GM20000 (cell line): ENCODE data around the gene LRMDA.

Experiments used
- DNase-seq: peaks from one replicate; pipeline ENCODE4 v3.0.0; 2012; ENCODE audit warnings: low spot score
- TF ChIP-seq, protein P1 (sequence below): IDR thresholded peaks from 2 replicates; pipeline ENCODE4 v1.5.1; 2012; ENCODE audit warnings: mild to moderate bottlenecking, control low read depth; ENCODE audit errors: extremely low read depth, missing control alignments

The LRMDA gene

DNA sequence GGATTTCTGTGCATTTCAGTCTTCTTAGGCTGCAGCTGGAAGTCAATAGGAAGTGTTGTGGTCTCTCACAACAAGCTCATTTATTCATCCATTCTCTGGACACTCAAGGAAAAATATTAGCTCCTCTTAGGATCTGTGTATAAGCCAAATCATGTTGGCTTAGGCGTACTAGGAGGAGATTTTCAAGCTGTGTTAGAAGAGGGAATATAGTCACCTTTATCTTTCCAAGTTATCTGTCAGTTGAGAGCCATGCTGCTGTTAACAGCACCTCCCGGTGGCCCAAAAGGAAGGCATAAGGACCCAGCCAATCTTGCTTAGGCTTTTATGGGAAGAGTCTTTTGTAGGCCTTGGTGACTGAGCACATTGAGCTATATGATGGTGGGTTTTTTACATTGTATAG lies 220.0 kb downstream of the LRMDA start:
- no peak for DNase-seq
- TF ChIP-seq, protein P1, sequence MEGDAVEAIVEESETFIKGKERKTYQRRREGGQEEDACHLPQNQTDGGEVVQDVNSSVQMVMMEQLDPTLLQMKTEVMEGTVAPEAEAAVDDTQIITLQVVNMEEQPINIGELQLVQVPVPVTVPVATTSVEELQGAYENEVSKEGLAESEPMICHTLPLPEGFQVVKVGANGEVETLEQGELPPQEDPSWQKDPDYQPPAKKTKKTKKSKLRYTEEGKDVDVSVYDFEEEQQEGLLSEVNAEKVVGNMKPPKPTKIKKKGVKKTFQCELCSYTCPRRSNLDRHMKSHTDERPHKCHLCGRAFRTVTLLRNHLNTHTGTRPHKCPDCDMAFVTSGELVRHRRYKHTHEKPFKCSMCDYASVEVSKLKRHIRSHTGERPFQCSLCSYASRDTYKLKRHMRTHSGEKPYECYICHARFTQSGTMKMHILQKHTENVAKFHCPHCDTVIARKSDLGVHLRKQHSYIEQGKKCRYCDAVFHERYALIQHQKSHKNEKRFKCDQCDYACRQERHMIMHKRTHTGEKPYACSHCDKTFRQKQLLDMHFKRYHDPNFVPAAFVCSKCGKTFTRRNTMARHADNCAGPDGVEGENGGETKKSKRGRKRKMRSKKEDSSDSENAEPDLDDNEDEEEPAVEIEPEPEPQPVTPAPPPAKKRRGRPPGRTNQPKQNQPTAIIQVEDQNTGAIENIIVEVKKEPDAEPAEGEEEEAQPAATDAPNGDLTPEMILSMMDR: peak; percentile 12

DNA sequence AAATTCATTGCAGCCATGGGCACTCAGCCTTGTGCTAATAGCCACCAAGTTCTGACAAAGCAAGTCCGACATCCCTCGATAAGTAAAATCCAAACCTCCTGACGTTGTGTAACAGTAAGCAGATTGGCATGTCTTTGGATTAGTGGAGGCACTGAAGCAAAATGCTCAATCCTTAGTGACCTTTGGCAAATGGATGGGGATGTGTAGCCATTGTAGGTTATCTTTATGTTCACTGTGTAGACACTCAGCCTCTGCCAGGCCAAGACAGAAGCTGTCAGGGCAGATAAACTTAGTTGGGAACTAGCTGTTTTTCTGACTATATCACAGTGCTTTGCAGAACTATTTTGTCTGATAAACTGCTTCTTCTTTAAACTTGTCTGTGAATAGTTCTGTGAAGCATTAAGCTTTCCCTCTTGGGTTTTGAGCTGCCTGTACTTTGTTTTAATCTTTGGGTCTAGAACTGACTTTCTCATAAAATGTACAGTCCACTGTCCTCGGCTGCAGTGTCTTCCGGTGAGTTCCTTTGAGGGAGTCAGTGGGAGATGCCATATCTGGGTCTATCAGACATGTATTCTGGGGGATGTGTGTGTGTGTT lies 220.8 kb downstream of the LRMDA start:
- no peak for DNase-seq
- TF ChIP-seq, protein P1: no peak

DNA sequence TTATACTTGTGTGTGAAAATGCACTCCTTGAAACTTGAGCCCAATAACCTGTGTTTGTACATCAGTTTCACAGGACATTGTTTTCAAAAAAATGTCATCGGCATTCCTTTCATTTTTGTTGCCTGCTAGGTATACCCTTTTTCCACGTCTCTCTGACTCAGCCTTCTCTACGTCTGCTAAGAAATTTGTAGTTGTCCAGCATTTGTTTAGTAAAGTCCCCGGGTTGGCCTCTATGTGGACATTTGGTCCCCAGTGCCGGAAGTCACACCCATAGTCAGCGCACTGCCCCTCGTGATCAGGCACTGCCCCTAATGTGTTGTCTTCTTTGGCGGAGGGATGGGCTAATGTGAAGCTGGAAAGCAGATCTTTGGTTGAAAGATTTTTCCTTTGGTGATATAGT lies 222.3 kb downstream of the LRMDA start:
- no peak for DNase-seq
- TF ChIP-seq, protein P1: no peak

DNA sequence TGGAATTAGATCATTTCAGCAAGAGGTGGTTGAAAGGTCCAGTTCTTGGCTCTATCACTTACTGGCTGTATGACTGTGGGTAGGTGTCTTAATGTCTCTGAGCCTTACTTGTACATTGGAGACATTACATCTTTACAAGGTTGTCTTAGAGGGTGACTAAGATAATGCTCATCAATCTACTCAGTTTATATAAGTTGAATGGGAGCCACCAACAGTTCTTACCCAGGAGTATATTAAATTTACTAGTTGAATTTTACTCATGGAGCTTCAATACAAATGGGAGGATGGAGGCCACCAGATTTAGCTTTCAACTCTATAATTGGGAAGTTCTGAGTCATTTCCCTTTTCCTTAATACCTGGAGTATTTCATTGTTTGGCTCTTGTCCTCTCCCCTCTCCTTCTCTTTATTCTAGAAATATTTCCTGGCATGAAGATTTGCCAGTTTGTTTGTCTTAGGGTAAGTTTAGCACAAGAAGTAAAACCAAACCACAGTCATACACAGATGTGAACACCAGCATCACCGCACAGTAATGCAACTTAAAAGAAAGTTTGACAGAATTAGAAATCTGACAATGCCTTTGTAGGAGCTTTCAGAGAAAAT lies 222.8 kb downstream of the LRMDA start:
- TF ChIP-seq, protein P1: no peak
- no peak for DNase-seq

DNA sequence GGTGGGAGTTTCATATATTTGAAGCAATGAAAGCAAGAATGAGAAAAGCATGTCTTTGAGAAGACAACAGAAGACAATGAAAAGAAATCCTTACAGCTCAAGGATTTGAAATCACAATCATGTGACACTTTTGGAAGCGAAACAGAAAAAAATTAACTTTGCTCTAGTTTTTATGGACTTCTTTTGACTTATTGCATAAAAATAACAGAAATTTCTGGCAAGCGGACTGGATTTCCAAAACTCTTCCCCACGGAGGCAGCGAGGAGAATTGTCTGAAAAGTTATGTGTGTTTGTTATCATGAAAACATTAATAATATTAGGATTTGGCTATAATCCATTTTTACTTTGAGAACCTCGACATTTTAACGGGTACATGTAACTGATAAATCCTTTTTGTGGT lies 223.3 kb downstream of the LRMDA start:
- TF ChIP-seq, protein P1: no peak

DNA sequence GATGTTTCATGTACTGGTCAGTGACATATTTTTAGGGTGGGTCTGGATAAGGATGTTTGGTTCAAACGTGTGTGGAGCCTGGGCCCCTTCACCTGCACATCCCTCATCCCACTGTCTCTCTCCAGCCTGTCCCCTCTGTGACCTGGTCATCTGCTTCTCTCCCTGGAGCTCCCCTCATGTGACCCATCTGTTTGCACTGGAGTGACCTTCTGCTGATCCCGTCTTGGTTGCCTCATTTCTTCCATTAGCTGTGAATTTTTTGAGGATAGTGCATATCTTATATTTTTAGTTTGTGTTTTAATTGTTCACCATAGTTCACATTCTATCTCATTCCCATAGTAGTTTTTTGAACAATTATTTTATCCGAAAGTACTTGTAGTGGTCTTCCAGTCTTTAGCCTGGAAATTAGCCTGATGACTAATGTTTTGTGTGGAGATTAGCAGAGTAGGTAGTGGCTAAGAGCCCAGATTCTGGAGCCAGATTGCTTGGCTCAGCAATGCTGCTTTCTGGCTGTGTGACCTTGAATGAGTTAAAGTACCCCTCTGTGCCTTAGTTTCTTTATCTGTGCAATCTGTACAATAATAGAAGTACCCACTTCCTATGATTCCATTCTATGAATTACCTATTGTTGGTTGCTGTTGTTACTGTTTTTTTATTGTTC lies 224.5 kb downstream of the LRMDA start:
- TF ChIP-seq, protein P1: no peak
- no peak for DNase-seq

More for the DNA sequence above, 223.3 kb downstream of the LRMDA start:
- DNase-seq: no peak

DNA sequence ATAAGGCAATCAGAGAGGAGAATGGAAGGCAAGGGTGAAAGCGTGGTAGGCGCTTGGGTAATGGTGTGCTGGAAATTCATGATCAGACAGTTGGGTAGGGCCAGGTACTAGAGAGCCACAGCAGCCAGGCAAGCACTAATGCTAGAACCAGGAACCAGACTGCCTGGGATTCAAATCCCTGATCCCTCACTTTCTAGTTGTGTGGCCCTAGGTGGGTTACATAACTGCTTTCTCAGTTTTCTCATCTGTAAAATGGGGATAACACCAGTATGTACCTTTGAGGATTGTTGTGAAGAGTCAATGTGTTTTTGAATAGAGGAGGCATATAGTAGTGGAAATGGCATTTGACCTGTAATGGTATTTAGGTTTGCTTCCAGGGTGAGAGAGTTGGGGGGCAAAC lies 225.9 kb downstream of the LRMDA start:
- DNase-seq: no peak
- TF ChIP-seq, protein P1: no peak
